HG03571 (cell line): Measurements from ENCODE around the gene ZBED1.
"Not testable (repeated sequence)": the region's sequence is repeated elsewhere in the genome, so short reads cannot be mapped to it uniquely, and the experiment has no call there.

Experiments
- ATAC-seq: cut with Tn5 transposase; IDR thresholded peaks from one replicate; pipeline ENCODE4 v1.9.1; 2021; ENCODE audit not compliant: unreplicated experiment

ZBED1 gene

DNA sequence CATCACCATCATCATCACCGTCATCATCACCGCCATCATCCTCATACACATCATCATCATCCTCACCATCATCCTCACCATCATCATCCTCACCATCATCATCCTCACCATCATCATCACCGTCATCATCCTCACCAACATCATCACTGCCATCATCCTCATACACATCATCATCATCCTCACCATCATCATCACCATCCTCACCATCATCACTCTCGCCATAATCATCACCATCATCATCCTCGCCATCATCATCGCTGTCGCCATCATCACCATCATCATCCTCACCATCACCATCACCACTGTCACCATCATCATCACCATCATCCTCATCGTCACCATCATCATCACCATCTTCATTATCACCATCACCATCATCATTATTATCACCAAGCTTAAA lies 19.8 kb upstream of the ZBED1 start:
- no peak for ATAC-seq

DNA sequence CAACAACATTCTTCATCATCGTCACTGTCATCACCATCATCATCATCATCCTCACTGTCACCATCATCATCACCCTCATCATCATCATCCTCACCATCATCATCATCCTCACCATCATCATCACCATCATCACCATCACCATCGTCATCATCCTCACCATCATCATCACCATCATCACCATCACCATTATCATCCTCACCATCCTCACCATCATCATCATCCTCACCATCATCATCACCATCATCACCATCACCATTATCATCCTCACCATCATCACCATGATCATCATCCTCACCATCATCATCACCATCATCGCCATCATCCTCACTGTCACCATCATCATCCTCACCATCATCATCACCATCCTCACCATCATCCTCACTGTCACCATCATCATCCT lies 18.9 kb upstream of the ZBED1 start:
- ATAC-seq = not testable (repeated sequence)

DNA sequence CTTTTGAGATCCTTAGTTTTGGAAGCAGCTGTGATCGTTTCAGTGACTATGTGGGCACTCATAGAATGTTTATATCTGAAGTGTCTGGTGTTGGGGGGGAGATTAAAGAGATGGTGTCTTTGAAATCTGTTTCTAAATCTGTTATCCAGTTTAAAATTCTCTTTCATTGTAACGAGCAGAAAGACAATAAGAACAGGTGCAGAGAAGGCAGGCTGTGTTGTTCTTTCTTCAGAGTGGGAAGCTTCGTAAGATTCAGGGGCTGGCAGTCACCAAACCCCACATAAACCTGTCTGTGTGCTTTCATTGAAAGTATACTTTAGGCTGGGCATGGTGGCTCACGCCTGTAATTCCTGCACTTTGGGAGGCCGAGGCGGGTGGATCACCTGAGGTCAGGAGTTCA lies 16.3 kb upstream of the ZBED1 start:
- no peak for ATAC-seq

DNA sequence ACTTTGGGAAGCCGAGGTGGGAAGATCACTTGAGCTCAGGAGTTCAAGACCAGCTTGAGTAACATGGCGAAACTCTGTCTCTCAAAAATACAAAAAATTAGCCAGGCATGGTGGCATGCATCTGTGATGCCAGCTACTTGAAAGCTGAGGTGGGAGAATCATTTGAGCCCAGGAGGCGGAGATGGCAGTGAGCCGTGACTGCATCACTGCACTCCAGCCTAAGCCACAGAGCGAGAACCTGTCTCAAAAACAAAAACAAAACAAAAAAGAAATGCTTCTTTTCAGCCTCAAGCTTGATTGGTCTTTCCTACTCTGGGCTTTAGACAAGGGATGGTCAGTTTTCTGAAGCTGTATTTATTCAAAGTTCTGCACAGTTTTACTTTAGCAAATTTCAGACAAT lies 15.8 kb upstream of the ZBED1 start:
- ATAC-seq = peak; percentile 36

DNA sequence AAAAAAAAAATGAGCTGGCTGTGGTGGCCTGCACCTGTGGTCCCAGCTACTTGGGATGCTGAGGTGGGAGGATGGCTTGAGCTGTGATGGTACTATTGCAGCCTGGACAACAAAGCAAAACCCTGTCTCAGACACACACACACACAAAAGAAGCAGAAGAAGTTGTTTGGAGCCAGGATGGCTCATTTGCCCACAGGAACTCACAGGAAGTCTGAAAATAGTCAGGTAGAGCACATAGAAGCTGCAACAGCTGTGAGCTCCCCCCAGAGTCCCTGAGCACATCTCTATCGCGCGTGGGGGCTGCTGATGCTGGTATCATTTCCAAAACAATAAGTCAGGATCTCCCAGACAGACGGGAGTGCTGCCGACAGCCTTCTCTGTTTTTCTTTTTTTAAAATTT lies 13.4 kb upstream of the ZBED1 start:
- ATAC-seq = no peak

DNA sequence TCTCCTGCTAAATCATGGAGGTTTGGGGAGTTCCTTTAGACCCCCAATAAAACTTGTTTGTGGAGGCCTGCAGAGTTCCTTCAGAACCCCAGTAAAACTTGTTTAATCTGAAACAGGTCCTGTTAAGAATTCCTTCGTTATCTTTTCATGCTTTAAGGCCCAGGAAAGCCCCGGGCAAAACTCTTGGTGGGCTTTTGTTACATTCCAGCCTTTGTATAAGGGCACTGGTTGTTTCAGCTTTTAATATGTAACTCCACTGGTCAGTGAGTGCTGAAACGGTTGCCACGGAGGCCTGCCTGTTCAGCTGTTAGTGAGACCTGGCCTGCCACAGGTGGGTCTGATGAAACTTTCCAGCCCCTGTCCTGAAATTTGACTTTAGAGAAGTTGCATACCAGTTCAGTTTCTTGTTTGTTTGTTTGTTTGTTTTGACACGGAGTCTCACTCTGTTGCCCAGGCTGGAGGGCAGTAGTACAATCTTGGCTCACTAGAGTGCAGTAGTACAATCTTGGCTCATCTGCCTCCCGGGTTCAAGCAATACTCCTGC lies 12.4 kb upstream of the ZBED1 start:
- ATAC-seq = no peak

DNA sequence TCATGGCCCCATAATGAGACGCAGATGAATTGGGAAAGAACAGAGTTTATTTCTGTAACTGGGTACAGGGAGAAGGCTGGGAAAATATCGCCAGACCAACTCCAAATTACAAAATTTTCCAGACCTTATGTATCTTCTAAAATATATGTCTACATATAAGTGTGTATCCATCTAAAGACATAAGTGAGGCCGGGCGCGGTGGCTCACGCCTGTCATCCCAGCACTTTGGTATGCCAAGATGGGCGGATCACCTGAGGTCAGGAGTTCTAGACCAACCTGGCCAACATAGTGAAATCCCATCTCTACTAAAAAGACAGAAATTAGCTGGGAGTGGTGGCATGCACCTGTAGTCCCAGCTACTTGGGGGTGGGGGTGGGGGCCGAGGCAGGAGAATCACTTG lies 11.7 kb upstream of the ZBED1 start:
- no peak for ATAC-seq

DNA sequence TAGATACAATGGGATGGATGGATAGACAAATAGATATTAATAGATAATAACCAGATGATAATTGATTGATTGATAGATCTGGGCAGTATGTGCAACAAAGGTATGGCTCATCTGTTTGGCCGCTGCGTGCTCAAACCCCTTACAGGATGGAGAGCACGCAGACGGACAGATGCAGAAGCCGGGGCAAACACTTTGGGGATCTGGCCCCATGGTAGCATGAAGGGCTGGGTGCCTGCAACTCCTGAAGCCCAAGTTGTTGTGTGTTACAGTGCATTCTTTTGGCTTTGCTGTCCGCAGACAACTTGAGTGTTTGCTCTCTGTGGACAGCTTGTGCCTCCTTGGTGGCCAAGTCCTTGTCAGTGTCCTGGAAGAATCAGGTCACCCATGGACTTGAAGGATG lies 10.6 kb upstream of the ZBED1 start:
- no peak for ATAC-seq

DNA sequence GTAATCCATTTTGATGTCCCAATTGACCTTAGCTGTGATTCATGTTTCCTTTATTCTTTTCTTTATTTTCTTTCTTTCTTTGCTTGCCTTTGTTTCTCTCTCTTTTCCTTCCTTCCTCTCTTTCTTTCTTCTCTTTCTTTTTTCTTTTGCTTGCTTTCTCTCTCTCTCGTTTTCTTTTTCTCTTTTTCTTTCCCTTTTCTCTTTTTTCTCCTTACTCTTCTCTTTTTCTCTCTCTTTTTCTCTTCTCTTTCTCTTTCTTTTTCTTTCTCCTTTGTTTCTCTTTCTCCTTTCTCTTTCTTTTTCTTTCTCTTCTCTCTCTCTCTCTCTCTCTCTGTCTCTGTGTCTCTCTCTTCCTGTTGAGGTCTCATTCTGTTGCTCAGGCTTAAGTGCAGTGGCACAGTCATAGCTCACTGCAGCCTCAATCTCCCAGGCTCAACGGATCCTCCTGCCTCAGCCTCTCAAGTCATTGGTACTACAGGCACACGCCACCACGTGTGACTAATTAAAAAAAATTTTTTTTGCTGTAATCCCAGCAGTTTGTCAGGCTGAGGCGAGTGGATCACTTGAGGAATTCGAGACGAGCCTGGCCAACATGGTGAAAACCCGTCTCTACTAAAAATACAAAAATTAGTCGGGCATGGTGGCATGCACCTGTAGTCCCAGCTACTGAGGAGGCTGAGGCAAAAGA lies 8.0 kb upstream of the ZBED1 start:
- ATAC-seq = no peak

DNA sequence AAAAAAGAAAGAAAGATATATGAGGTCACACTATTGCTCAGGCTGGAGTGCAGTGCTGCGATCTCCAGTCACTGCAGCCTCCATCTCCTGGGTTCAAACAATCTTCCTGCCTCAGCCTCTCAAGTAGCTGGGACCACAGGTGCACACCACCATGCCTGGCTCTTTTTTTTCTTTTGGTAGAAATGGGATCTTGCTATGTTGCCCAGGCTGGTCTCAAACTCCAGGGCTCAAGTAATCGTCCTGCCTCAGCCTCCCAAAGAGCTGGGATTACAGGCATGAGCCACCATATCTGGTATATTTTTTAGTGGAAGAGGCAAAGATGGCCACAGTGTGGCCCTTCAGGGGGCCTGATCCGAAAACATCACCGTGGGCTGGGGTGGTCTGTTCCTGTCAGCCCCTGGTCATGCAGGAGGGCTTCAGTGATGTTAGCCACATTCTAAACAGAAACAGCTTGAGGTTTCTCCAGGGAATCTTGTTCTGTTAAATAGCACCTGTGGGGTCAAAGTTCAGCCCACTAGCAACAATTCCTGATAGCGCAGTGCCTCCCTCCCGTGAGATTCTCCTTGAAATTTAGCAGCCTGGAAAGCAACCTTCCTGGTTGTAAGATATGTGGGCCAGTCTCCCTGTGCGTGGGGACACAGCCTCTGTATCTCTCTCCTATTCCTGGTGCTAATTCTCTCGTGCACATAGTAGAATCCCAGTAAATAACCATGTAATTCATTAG lies 7.3 kb upstream of the ZBED1 start:
- no peak for ATAC-seq

DNA sequence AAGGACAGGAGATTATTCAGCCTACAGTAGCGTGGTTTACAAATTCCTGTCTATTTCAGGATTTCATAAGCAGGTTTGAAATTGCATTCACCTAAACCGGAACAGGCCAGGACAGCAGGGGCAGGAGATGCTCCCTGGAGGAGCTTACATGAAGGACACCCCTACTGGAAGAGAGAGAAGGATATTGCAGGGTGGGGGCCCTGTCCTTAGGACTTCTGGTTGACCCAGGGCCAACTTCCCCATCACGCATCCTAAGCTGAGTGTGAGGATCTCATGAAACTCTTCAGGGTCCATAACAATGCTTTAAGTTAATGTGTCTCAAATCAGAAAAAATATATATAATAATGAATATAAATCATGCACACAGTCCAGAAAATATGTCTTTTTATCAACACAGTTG lies 6.4 kb upstream of the ZBED1 start:
- ATAC-seq = no peak

DNA sequence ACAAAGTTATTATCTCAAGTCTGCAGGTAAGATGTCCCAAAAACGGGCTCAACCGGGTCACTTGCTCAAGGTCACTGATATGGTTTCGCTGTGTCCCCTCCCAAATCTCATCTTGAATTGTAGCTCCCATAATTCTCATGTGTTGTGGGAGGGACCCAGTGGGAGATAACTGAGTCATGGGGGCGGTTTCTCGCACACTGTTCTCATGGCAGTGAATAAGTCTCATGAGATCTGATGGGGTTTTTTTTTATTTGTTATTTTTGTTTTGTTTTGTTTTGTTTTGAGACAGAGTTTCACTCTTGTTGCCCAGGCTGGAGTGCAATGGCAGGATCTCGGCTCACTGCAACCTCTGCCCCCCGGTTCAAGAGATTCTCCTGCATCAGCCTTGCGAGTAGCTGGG lies 4.6 kb upstream of the ZBED1 start:
- not testable (repeated sequence) for ATAC-seq

DNA sequence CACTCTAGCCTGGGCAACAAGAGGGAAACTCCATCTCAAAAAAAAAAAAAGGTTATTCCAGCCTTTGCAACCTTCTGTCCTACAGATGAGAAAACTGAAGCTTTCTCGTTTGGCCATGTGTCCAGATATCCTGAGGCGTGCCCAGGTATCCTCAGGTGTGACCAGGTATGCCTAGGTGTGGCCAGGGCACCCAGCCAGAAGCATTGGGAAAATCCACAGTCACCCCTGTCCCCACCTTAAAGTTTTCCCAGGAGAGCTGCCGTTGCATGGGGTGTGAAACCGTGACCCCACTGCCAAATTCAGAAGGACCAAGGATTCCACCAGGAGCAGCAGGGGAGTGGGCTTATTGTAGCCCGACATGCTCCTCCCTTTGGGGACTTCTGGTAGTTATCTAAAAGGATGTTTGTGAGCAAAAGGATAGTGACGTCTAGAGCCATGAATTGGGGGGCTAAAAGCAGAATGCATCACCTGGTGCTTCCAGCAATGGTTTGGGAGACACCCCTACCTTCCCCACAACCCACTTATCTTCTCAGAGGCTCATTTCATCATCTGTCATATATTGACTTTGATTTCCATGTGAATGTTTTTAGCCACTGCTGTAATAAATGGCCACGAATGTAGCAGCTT lies 4.0 kb upstream of the ZBED1 start:
- no peak for ATAC-seq

DNA sequence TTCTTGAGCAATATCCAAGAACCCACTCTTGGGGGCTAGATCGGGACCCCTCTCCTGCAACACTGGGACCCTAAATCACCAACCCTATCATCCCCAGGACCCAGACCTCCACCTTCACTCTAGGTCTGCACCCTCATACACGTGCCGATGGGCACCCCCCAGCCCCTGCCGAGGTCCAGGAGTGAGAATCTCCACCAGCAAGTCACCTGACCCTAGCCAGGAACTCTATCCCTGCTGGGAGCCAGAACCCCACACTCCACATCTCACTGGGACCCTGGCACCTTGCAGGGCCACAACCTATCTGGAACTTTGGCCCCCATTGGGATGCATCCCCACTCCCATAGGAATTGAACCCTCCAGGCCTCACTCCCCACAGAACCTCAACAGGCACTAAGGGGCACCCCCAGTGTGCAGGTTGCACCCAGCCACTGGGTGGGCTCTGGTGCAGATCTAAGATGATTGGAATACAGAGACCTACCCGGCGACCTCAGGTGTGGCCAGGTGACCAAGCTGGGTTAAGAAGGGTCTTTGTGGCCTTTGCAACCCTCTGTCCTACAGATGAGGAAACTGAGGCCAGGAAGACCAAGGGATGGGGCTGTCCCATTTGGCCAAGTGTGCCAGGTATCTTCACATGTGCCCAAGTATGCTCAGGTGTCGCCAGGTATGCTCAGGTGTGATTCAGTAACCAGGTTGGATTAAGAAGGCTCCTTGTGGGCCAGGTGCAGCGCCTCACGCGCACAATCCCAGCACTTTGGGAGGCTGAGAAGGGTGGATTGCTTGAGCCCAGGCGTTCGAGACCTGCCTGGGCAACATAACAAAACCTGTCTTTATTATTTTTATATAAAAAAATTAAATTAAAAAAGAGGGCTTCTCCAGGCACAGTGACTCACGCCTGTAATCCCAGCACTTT lies 3.1 kb upstream of the ZBED1 start:
- ATAC-seq = no peak

DNA sequence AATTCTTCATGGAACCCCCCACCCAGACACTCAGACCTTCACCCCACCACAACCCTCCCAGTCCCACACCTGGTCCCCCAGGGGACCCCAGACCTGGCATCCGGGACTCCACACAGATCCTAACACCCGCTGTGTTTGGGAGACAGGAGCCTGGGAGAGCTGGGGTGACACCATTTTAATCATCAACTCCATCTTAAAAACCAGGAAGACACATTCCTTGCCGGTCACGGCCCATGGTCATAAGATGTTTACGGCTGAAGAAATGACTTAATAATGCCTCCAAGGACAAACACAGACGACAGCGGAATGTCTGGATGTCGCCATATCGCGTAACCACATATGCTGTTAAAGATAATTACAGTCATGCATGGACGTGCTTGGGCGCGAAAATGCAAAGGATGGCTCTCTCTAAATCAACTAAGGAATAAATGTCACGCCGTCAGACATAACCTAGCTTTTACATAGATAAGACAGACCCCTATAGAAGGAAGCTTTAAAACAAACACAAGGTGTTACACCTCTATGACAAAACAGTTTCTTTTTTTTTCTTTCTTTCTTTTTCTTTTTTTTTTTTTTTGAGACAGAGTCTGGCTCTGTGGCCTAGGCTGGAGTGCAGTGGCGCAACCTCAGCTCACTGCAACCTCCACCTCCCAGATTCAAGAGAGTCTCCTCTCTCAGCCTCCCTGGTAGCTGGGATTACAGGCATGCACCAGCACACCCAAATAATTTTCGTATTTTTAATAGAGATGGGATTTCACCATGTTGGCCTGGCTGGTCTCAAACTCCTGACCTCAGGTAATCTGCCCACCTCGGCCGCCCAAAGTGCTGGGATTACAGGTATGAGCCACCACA lies 2.1 kb upstream of the ZBED1 start:
- no peak for ATAC-seq

DNA sequence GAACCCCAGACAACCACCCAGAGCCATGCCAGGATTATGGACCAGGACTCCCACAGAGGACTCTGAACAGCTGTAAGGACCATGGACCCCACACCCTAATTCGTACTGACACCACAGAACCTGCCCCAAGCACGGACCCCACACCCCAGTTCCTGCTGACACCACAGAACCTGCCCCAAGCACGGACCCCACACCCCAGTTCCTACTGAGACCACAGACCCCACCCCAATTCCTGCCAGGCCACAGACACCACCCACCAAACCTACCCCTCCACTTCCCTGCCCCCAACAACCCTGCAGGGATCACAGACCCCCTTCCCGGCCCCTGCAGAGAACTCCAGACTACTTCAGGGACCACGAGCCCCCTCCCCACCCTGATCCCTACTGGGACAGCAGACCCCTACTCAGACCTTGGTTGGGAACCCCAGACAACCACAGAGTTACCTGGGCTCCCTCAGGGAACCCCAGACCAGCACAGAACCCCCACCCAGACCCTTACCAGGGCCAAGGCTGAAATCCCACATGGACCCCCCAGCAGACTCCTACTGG lies 1.4 kb upstream of the ZBED1 start:
- no peak for ATAC-seq

DNA sequence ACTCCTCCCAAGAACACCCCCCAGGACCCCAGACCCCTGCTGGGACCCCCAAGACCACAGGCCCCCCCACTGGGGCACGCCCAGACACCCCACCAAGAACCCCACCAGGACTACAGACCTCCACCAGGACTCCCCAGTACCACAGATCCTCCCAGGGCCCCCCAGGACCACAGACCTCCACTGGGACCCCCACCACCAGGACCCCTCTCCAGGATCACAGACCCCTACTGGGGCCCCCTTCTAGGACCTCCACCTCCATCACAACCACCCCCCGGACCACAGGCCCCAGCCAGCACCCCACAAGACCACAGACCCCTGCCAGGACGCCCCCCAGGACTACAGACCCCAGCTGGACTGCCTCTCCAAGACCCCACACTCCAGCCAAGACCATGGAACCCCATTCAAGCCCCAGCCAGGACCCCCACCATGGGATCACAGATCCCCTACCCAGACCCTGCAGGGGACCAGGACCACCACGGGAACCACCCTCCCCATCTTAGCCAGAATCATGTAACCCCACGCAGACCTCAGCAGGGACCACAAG lies 855 bp upstream of the ZBED1 start:
- no peak for ATAC-seq

DNA sequence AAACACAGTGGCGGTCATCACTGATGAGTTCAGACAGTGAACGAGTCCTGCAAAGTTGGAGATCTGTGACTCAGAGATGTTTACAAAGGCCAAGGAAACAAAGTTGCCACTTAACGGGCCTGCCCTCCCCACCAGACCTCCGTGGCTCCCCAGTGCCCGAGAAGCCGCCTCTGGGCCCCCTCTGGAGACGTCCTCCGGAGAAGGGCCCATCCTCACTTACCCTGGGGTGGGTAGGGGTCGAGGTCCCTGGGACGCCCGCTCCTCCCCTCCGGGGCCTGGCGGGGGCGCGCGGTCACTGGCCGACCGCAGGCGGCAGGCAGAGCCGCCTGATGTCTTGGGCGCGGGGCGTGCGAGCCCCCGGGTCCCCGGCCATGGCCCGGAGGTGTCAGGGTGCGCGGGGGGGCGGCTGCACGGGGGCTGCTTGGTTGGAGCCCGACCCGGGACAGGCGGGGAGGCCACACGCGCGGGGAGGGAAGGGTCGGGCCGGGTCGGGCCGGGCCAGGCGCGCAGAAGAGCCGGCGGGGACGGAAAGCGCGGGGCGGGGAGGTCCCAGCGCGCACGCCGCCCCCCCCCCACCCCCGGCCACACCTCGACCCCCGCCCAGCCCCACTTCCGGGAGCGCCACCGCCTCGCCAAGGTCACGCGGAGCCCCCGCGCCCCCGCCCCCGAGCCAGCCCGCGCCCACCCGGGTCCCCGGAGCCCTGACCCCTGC lies 529 bp downstream of the ZBED1 start:
- peak; percentile 36 for ATAC-seq

DNA sequence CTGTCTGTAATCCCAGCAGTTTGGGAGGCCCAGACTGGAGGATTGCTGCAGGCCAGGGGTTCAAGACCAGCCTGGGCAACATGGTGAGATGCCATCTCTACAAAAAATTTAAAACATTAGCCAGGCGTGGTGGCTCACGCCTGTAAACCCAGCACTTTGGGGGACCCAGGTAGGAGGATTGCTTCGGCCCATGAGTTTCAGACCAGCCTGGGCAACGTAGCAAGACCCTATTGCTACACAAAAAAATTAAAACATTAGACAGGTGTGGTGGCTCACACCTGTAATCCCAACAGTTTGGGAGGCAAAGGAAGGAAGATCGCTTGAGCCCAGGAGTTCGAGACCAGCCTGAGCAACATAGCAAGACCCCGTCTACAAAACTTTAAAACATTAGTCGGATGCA lies 1.3 kb downstream of the ZBED1 start:
- ATAC-seq = no peak
